GM04503 (cell line): ENCODE data around the gene SIDT2.

Experiments used
- DNase-seq: peaks from one replicate; pipeline ENCODE4 v3.0.0-alpha.2; 2012; ENCODE audit warnings: low read depth

The SIDT2 gene

GRCh38 chr11:117222991-117223740 is 44.6 kb downstream of the SIDT2 start:
- DNase-seq: no peak

- no peak for DNase-seq
Observed at GRCh38 chr11:117223741-117224689, 45.5 kb downstream of the SIDT2 start.

- DNase-seq: no peak
Observed at GRCh38 chr11:117225553-117226170, 47.1 kb downstream of the SIDT2 start.

GRCh38 chr11:117226388-117227385 is 48.1 kb downstream of the SIDT2 start:
- DNase-seq: no peak

GRCh38 chr11:117228091-117228490 is 49.5 kb downstream of the SIDT2 start:
- DNase-seq: no peak

- no peak for DNase-seq
Observed at GRCh38 chr11:117229411-117229810, 50.9 kb downstream of the SIDT2 start.

- DNase-seq: no peak
Observed at GRCh38 chr11:117229931-117230285, 51.4 kb downstream of the SIDT2 start.

- DNase-seq: no peak
Observed at GRCh38 chr11:117230286-117230961, 51.9 kb downstream of the SIDT2 start.

- no peak for DNase-seq
Observed at GRCh38 chr11:117230999-117231841, 52.7 kb downstream of the SIDT2 start.

- DNase-seq: no peak
Observed at GRCh38 chr11:117231842-117232091, 53.2 kb downstream of the SIDT2 start, which contains the start of gene PCSK7. TSS of gene PCSK7 (minus strand) at chr11:117232073. CDS start at chr11:117229844, 2,229 bp downstream.

- DNase-seq: no peak
Observed at GRCh38 chr11:117232092-117232878, 53.7 kb downstream of the SIDT2 start, which contains the start of gene RNF214. TSS of gene RNF214 (plus strand) at chr11:117232671. CDS start at chr11:117234273, 1,602 bp downstream.

GRCh38 chr11:117232911-117233409 is 54.4 kb downstream of the SIDT2 start:
- DNase-seq: no peak

GRCh38 chr11:117238221-117238620 is 59.7 kb downstream of the SIDT2 start:
- DNase-seq: no peak

GRCh38 chr11:117239295-117239694 is 60.8 kb downstream of the SIDT2 start:
- peak; percentile 97 for DNase-seq
